Measurements from ENCODE around the gene PDE2A.

The PDE2A gene

DNA sequence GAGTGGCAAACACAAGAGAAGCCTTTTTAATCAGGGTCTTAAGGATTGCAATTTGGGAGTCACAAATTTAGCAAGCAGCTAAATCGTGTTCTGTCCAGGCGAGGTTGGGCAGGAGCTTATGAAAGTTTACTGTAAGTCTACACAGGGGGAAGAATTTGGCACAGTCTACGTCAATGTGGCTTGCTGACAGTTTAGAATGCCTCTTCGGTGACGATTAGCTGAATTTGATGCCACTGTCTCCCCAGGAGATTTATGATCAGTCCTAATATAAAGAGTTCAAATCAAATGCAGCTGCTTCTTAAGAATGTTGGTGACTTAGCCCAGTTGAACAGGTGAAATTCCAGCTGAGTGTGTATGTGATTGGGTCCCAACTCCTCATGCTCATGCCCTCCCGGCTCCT, 125.8 kb downstream of the PDE2A start:
- no peak for DNase-seq (ENCODE audit: low read depth in 2 of 2)

DNA sequence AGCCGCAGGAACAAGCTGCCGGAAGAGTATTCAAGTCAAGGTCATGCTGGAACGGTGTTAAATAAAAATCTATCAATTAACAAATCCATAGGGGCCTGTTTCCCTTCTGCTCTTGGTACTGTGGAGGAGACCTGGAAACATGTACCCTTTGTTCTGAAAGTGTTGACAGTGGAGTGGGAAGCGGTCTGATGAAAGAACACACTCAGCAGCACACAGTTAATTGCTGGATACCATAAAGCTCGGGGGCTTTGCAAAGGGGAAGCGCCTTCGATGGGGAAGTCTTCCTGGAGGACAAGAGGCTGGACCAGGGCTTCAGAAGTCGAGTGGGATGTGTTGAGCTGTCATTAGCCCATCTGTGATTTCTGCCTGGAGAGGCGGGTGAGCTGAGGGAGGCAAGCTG, 127.4 kb downstream of the PDE2A start:
- no peak for DNase-seq (ENCODE audit: low read depth in 2 of 2)

DNA sequence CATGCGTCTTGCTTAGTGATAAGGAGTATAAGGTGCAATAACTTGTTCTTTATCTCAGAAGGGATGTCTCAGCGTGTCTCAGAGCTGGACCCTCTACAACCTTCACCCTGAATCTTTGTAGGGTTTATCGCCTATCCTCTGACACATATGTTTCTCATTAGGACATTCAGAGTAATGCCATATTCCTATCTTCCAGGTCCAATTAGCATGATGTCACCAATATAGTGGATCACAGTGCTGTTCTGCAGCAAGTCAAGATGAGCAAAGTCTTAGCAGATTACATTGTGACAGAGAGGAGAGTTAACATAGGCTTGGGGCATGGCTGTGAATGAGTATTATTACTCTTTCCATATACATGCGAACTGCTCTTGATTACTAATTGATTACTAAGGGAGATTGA, 129.6 kb downstream of the PDE2A start:
- DNase-seq (ENCODE audit: low read depth in 2 of 2), result no peak

DNA sequence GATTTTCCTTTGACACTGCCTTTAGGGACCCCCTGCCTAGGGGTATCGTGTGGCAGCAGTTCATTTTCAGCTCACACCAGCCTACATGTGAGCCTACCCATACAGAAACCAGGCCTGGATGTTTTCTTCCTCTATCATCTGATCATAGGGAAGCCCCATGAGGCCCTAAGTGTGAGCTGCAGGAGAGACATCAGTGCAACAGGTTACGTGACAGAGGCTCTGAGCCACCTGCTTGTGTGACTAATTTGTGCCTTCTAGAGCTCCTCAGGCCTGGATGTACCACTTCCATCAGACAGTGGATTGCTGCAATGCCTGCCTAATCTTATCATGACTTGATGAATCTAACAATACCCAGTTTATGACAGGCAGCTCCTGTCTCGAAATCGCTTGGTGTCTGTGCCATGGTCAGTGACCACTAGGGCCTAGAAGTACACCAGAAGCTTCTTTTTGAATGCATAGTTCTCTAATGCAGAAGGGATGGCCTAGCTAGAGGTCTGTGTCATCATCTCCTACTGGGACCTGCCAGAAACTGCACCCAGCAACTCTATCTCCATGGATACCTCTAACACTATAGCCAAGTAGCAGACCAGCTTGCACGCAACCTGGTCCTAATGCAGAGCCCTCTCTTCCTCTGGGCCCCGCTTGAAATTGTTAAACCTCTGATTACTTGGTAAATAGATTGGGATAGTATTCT, 130.2 kb downstream of the PDE2A start:
- DNase-seq (ENCODE audit: low read depth in 2 of 2), result no peak

DNA sequence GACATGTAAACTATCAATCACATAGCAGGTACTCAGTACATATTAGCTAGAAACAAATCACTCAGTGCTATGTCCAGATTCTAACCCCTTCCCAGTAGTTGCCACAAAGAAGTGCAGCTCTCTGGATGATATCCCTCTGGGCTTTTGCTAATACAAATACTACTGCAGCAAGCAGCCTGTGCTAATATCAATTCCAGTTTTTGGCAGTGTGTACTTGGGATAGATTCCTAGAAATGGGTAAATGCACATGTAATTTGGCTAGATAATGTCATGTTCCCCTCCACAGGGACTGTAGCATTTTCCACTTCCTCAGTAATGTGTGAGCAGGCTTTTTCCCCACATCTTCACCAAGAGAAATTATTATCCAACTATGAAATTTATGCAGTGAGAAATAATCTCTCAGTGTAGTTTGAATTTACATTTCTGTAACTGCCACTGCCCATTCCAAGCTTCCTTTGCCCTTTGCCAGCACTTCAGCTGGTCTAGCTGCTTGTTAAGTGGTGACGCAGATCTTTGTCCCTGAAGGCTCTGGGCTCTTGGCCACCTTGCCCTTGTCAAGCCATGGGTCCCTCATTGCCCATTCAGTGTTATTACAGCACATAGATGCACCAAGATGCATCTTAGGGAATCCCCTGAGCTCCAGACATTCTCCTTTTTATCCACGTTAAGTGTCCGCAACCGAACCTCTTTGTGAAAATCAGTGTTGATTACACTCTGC, 132.8 kb downstream of the PDE2A start:
- DNase-seq (ENCODE audit: low read depth in 2 of 2), result no peak

DNA sequence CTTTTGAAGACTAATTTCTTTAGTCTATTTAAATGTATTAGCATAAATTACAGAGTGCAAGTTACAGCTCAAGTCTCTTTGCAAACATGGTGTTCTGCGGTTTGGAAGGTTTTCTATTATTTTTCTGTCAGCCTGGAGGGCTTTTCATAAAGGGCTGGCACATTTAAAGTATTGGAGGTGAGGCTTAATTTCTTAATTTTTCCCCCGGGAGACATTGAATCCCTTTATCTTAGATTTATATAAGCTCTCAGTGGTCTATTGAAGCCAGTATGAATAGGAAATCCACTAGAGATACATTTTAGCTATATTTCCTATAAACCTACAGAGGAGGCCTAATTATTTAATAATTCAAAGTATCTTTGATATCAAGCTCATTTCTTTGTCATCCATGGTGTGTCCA, 137.2 kb downstream of the PDE2A start:
- DNase-seq (ENCODE audit: low read depth in 2 of 2), result no peak

DNA sequence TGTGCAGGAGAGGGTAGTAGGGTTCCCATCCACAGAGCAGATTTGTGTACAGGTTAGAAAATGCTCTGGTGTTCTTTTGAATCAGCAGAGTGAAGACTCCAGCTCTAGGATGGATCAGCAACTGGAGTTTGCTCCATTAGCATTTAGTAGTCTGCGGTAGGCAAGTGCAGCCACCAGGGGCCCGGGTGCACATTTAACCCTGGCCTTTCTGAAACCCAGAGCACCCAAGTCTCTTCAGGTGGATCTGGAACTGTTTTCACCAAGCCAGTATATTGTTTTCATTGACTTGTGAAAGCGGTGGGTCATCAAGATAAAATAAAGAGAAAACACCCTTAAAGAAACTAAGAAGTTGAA, 139.1 kb downstream of the PDE2A start:
- DNase-seq (ENCODE audit: low read depth in 2 of 2), result no peak

DNA sequence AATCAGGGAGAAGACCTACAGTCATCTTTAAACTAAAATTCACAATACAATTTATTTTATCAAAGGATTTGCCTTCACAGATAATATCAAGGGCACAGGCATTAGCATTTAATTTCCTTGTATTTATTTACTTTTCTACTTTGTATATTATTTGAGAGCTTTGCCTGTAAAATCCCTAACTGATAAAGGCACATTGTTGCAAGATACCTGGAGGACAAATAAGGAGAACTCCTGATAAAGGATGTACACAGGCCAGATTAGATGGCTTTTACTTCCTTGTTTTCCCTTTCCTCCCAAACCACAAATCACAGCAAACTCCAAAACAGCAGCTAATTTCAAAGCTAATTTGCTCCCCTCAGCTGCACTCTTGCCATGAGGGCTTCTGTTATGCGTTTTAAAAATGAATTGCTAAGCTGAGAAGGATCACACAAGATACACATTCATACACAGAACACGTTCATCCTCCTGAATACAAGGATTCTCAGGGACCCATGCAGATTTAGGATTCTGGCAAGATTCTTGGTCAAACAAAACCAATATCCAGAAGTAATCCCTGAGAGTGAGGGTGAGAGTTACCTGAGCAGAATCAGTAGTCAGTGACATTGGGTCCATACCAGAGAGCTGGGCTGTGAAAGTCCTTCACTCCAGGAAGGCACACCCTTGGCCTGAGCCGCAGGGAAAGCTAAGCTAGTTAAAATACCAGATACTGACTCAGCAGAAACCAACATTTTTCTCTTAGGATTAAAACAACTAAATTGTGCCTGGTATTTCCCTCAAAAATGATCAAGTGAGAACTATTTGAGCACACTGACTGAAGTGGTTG, 139.6 kb downstream of the PDE2A start:
- no peak for DNase-seq (ENCODE audit: low read depth in 2 of 2)

DNA sequence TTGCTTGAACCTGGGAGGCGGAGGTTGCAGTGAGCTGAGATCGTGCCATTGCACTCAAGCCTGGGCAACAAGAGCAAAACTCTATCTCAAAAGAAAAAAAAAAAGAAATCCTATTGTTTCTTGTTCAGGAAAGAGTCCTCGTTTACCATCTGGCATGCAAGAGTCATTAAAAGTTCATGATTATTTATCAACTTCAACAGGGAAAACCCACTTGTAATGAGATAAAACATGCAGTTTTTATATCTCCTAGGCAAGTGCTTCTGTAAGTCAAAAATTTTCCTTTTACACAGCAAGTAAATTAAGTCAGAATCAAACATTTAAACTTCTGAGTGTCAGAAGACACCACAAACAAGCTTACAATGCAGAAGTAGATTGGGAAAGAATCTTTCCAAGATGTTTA, 145.2 kb downstream of the PDE2A start:
- DNase-seq (ENCODE audit: low read depth in 2 of 2), result no peak

DNA sequence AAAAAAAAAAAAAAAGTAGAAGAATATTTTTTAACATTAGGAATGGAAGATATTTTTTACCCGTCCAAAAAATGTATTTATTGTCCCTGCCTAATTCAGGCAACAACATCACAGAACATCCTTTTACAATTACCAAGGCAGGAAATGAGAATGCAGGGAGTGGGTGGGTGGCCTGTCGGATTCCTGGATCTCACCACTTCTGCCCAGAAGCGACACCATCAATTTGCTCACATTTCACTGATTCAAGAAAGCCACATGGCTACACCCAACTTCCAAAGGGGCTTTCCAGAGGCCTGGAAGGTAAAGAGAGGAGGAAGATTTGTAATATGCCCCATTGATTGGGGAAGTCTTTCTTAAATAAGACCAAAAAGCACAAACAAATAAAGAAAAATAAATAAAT, 146.1 kb downstream of the PDE2A start:
- DNase-seq (ENCODE audit: low read depth in 2 of 2), result no peak

All from stimulated activated CD8-positive, alpha-beta memory T cell treated with anti-CD3 and anti-CD28 coated beads, Interleukin-2, amount 100 ng/mL, for 48 hours (primary cell).